Pancreas (tissue), 10 donors: Measurements from ENCODE around the gene KRT13. TPM values are rescaled to one million over a fixed set of nuclear protein-coding genes. Genes with fewer than 3 reads are reported as not detected.
A peak's percentile ranks its signal among the peaks of the same experiment; 100 is the strongest.
"Not testable (repeated sequence)": the region's sequence is repeated elsewhere in the genome, so short reads cannot be mapped to it uniquely, and the experiment has no call there.

Experiments used
- ATAC-seq, 4 donors: fragments of 200-7000 bp; cut with Tn5 transposase; one replicate each; pipeline versions ENCODE4 v1.8.0 to v1.9.1; 2020; ENCODE audit warnings: mild to moderate bottlenecking in 4 of 4, moderate library complexity in 4 of 4
- DNase-seq, 6 donors: peaks; one replicate each; pipeline ENCODE4 v3.0.0-alpha.2; 2020
- FAIRE-seq: peaks from 2 replicates; lab custom pipeline; 2012; peaks lifted over from hg19 to GRCh38; lab: Jason Lieb, UNC
- H3K27ac ChIP-seq, 4 donors: fragments of 200-600 bp; sonication (generic); 1 replicate in 3 of 4; 2 replicates in 1 of 4; pipeline versions ENCODE4 v1.5.0 to v1.8.0; 2020
- H3K27me3 ChIP-seq, 4 donors: fragments of 200-600 bp; one replicate each; pipeline ENCODE4 v1.8.0; 2021
- H3K36me3 ChIP-seq, 3 donors: fragments of 200-600 bp; sonication (generic) in 1 of 3; one replicate each; pipeline versions ENCODE4 v1.5.0 to v1.8.0; 2020 to 2021
- H3K4me1 ChIP-seq, 3 donors: fragments of 200-600 bp; one replicate each; pipeline ENCODE4 v1.8.0; 2021
- H3K4me3 ChIP-seq, 4 donors: fragments of 200-600 bp; sonication (generic) in 2 of 4; one replicate each; pipeline versions ENCODE4 v1.5.0 to v1.8.0; 2020 to 2021
- H3K9me3 ChIP-seq, 4 donors: fragments of 200-600 bp; one replicate each; pipeline ENCODE4 v1.8.0; 2021
- WGBS, 2 donors: extraction: QIAGEN DNeasy Blood & Tissue Kit; methylation state at CpG; one replicate each; pipeline ENCODE4 v1.1.7; 2013; 5-methylcytosine and 5-hydroxymethylcytosine counted together
- intact Hi-C, 3 donors: fragments of 100-400 bp; cut with DNase I; formaldehyde crosslinking; loops; one replicate each; pipeline versions ENCODE4 v1.11.1 to v1.14.2; 2022
- polyA plus RNA-seq, 2 donors: library from polyadenylated mRNA; stranded (reverse); fragments of 200-250 nt; gene quantifications; one replicate each; pipeline ENCODE4 v1.2.3, GENCODE V29; 2013
- total RNA-seq, 6 donors: library from RNA; stranded (reverse); fragmentation: NEBNext Ultra II Directional in 4 of 6; extraction: Animal tissue kit (Norgen Biotek cat#: 25700) in 4 of 6; gene quantifications; one replicate each; pipeline versions ENCODE4 v1.2.1 to v1.2.4, GENCODE V29; 2021 to 2023
- TF ChIP-seq, protein P1 (sequence below), 4 donors: fragments of 200-600 bp; sonication (generic) in 3 of 4; IDR thresholded peaks; one replicate each; pipeline versions ENCODE4 v1.5.0 to v1.8.0; 2021; ENCODE audit warnings: antibody characterized with exemption in 4 of 4
- donor health status: healthy with polysubstance abuse.
- donor health status: DM: no; HTN: no; CAD: no; lungs with moderate emphysema.
- donor health status: DM: no; HTN: no; CAD: no.
- donor health status: control.
- donor health status: control.
- donor health status: Bipolar disorder and iron deficiency.
- donor health status: DM: yes; HTN: yes; CAD: no.
- donor health status: DM: no; HTN: no; CAD: no.
- donor health status: DM: no; HTN: no; CAD: no.
- donor health status: DM: yes; HTN: yes; CAD: no.

The KRT13 gene
- total and polyA plus RNA-seq, 8 donors = 0.39 to 11.9 (median 5.3) TPM; not detected in 5

DNA sequence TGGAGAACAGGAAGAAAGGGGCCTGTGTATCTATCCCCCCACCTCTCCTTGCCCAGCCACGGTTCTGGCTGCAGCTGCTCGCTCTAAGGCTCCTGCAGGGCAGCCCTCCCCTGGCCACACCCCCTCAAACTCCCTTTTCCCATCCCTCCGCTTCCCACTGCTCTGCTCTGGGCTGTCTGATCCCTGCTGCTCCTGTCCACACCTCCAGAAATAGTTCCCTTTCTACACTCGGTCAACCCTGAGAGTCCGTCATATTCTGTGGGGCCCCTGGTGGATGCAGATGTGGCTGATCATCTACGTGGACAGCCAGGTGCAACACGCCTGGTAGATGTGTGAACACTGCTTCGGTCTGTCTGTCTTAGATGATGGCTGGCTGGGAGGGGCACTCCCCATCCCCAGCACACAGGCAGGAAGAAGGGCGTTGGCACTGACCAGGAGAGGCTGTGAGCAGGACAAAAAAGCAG, 42.0 kb upstream of the KRT13 start:
- Histone ChIP-seq H3K36me3 (no peaks in the 10 kb centered on the region), H3K27ac (peak overlapping the region in 2 of 4 donors; percentile 58 to 63), H3K9me3 (no peaks in the 10 kb centered on the region), H3K4me3 (no peak overlapping the region), H3K4me1 (peaks cover 0 to 14% (median 7%) of the 10 kb centered on the region in 3 donors), H3K27me3 (no peaks in the 10 kb centered on the region)
- DNase-seq = no peak
- peak in 1 of 4 donors; percentile 2 for ATAC-seq
- TF ChIP-seq, protein P1, sequence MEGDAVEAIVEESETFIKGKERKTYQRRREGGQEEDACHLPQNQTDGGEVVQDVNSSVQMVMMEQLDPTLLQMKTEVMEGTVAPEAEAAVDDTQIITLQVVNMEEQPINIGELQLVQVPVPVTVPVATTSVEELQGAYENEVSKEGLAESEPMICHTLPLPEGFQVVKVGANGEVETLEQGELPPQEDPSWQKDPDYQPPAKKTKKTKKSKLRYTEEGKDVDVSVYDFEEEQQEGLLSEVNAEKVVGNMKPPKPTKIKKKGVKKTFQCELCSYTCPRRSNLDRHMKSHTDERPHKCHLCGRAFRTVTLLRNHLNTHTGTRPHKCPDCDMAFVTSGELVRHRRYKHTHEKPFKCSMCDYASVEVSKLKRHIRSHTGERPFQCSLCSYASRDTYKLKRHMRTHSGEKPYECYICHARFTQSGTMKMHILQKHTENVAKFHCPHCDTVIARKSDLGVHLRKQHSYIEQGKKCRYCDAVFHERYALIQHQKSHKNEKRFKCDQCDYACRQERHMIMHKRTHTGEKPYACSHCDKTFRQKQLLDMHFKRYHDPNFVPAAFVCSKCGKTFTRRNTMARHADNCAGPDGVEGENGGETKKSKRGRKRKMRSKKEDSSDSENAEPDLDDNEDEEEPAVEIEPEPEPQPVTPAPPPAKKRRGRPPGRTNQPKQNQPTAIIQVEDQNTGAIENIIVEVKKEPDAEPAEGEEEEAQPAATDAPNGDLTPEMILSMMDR (IDR thresholded peaks at IDR 0.05) = no peak
- FAIRE-seq = no peak
- intact Hi-C loops = loop anchor here in 1 of 3 donors (5.0 kb wide), 1 partner anchor 110 kb away; no protein-coding TSS in a partner anchor
- 60 to 77% methylated on average over 9 of the region's 9 CpGs for WGBS, 2 donors

DNA sequence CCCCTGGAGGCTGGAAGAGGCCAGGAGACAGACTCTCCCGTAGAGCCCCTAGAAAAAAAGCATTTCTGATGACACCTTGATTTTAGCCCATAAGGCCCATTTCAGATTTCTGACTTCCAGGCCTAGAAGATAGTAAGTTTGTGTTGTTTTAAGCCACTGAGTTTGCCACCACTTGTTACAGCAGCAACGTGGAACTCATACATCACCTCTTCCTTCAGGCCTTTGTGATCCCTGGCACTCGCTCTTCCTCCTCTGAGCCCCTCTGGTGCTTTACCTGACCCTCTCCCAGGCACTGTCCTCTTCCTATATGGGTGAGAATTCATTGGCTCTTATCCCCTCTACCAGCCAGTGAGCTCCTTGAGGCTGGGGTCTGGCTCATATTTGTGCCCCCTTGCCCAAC, 41.4 kb upstream of the KRT13 start:
- Histone ChIP-seq H3K36me3 (no peaks in the 10 kb centered on the region), H3K27ac (no peak overlapping the region), H3K9me3 (no peaks in the 10 kb centered on the region), H3K4me3 (no peak overlapping the region), H3K4me1 (peaks cover 0 to 14% (median 7%) of the 10 kb centered on the region in 3 donors), H3K27me3 (no peaks in the 10 kb centered on the region)
- TF ChIP-seq, protein P1 (IDR thresholded peaks at IDR 0.05) = no peak
- ATAC-seq (no peak), DNase-seq (no peak), FAIRE-seq (no peak)
- WGBS, 2 donors = 88 to 95% methylated on average over 3 of the region's 3 CpGs
- intact Hi-C loops = loop anchor here in 1 of 3 donors (5.0 kb wide), 1 partner anchor 110 kb away; no protein-coding TSS in a partner anchor

DNA sequence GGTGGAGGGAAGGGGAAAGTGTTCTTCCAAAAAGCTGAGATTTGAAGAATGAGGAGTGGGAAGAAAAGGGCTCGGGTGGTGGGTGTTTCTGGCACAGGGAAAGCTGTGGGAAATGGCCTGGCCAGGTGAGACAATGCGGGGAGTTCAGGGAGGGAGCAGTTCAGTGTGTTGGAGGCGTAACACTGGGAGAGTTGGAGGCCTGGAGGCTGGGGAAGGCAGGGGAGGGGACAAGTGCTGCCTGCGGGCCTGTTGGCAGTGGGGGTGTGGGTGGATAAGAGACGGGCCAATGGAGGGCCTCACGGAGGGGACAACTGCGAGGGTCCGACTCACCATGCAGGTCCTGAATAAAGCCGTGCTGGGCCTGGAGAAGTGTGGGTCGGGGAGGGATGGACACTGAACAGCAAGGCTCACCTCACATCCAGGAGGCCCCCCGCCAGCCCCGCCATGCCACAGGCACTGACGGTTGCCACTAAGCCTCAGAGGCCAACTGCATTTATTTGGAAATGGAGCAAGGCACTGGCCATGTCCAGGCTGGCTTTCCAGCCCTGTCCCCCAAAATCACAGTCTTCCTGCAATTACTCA, 40.5 kb upstream of the KRT13 start:
- no peaks in the 10 kb centered on the region for H3K27me3 ChIP-seq
- WGBS, 2 donors = 77 to 85% methylated on average over 13 of the region's 13 CpGs
- FAIRE-seq (no peak), DNase-seq (no peak), ATAC-seq (no peak)
- peaks cover 0 to 14% (median 7%) of the 10 kb centered on the region in 3 donors for H3K4me1 ChIP-seq
- H3K4me3 ChIP-seq = no peak overlapping the region
- TF ChIP-seq, protein P1 (IDR thresholded peaks at IDR 0.05) = no peak
- no peaks in the 10 kb centered on the region for H3K9me3 ChIP-seq
- intact Hi-C loops = loop anchor here in 1 of 3 donors (5.0 kb wide), 1 partner anchor 111 kb away; no protein-coding TSS in a partner anchor
- H3K36me3 ChIP-seq = no peaks in the 10 kb centered on the region
- H3K27ac ChIP-seq = no peak overlapping the region

DNA sequence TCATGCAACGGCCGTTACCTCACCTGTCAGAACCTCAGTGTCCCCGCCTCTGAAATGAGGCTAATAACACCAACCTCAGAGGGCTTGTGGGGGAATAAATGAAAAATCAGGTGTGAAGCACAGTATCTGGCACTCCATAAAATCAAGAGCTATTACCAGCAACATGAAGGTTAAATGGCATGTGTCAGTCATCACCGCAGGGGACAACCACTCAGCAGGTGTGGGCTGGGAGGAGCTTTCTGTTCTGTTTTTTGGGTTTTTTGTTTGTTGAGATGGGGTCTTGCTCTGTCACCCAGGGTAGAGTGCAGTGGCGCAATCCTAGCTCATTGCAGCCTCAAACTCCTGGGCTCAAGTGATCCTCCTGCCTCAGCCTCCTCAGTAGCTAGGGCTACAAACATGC, 39.5 kb upstream of the KRT13 start:
- Histone ChIP-seq H3K27ac (peak overlapping the region in 1 of 4 donors; percentile 36), H3K9me3 (no peaks in the 10 kb centered on the region), H3K4me3 (no peak overlapping the region), H3K36me3 (no peaks in the 10 kb centered on the region), H3K4me1 (peaks cover 0 to 14% (median 7%) of the 10 kb centered on the region in 3 donors), H3K27me3 (no peaks in the 10 kb centered on the region)
- no peak for FAIRE-seq
- TF ChIP-seq, protein P1 (IDR thresholded peaks at IDR 0.05) = no peak
- intact Hi-C loops = loop anchor here in 1 of 3 donors (5.0 kb wide), 1 partner anchor 112 kb away; no protein-coding TSS in a partner anchor
- no peak for ATAC-seq
- no peak for DNase-seq
- 83 to 90% methylated on average over 5 of the region's 5 CpGs for WGBS, 2 donors

DNA sequence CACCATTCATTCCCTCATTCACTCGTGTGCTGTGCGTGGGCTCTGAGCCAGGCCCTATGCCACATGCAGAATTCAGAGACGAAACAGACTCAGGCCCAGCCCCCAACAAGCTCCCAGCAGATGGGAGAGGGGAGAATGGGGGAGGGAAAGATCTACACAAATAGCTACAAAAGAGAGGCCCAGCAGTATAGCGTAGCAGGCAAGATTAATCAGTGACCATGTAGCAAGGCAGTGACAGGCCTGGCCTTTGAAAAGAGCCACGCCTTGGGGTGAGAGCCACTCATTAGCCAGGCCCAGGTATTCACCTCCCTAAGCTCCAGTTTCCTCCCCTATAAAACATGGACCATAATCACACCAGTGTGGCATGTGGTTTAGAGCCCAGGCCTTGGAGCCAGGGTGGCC, 39.1 kb upstream of the KRT13 start:
- intact Hi-C loops = no loop called here
- ATAC-seq (peak in 2 of 4 donors; percentile 10 to 40), FAIRE-seq (no peak), DNase-seq (no peak)
- H3K27ac ChIP-seq = peak overlapping the region in 1 of 4 donors; percentile 36
- WGBS, 2 donors = 52 to 54% methylated on average over 5 of the region's 5 CpGs
- TF ChIP-seq, protein P1 (IDR thresholded peaks at IDR 0.05) = no peak
- peaks cover 0 to 14% (median 7%) of the 10 kb centered on the region in 3 donors for H3K4me1 ChIP-seq
- H3K9me3 ChIP-seq = no peaks in the 10 kb centered on the region
- no peak overlapping the region for H3K4me3 ChIP-seq
- no peaks in the 10 kb centered on the region for H3K27me3 ChIP-seq
- no peaks in the 10 kb centered on the region for H3K36me3 ChIP-seq

DNA sequence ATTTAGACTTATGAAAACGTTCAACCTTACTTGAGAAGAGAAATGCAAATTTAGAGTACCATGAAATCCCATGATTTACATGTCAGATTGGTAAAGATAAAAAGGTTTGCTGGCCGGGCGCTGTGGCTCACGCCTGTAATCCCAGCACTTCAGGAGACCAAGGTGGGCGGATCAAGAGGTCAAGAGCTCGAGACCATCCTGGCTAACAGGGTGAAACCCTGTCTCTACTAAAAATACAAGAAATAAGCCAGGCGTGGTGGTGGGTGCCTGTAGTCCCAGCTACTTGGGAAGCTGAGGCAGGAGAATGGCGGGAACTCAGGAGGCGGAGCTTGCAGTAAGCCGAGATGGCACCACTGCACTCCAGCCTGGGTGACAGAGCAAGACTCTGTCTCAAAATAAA, 37.4 kb upstream of the KRT13 start:
- intact Hi-C loops, FAIRE-seq, H3K36me3 ChIP-seq, H3K27me3 ChIP-seq, H3K9me3 ChIP-seq, ATAC-seq, H3K27ac ChIP-seq, H3K4me1 ChIP-seq, H3K4me3 ChIP-seq, DNase-seq: not testable (repeated sequence)
- WGBS, 2 donors = 75 to 82% methylated on average over 10 of the region's 10 CpGs
